HEK293 (cell line): Measurements from ENCODE around the gene EFCAB6.
A peak's percentile ranks its signal among the peaks of the same experiment; 100 is the strongest.

Experiments
- CTCF ChIA-PET: fragments of 350-600 bp; formaldehyde crosslinking; extraction: SDS; loops from one replicate; lab custom pipeline; 2021; ENCODE audit warnings: antibody characterized with exemption; lab: Yijun Ruan, JAX
- POLR2A ChIA-PET: fragments of 300-600 bp; formaldehyde crosslinking; extraction: SDS; loops from one replicate; lab custom pipeline; 2020; ENCODE audit warnings: antibody characterized with exemption, inconsistent platforms; lab: Yijun Ruan, JAX
- H3K27ac ChIP-seq: fragments of 200-500 bp; sonication (Bioruptor generic); 2 replicates; pipeline ENCODE4 v1.5.1; 2014; ENCODE audit warnings: low read depth, low read length, control low read depth, inconsistent platforms; ENCODE audit errors: extremely low read depth
- H3K36me3 ChIP-seq, 2 experiments: fragments of 200-500 bp in 1 of 2; sonication (Bioruptor generic) in 1 of 2; 1 replicate in 1 of 2; 2 replicates in 1 of 2; pipeline ENCODE4 v1.5.1; 2014 to 2017; ENCODE audit warnings: inconsistent platforms in 2 of 2, low read length in 2 of 2; ENCODE audit not compliant: control insufficient read depth in 2 of 2, insufficient read depth in 1 of 2
- H3K4me1 ChIP-seq: fragments of 200-500 bp; sonication (Bioruptor generic); 2 replicates; pipeline ENCODE4 v1.5.1; 2014; ENCODE audit warnings: mild to moderate bottlenecking, low read length, inconsistent platforms; ENCODE audit not compliant: control insufficient read depth, insufficient read depth
- H3K4me3 ChIP-seq: 2 replicates; pipeline ENCODE4 v1.5.1; 2011; ENCODE audit warnings: low read depth, mild to moderate bottlenecking, control low read depth, low read length, moderate library complexity
- H3K9me3 ChIP-seq: fragments of 200-500 bp; sonication (Bioruptor generic); 2 replicates; pipeline ENCODE4 v1.5.1; 2014; ENCODE audit warnings: low read depth, low read length, inconsistent platforms; ENCODE audit not compliant: control insufficient read depth, insufficient read depth
- GLIS2 ChIP-seq: fragments of 450-650 bp; formaldehyde crosslinking; IDR thresholded peaks from 2 replicates; pipeline ENCODE4 v1.5.1; 2016; ENCODE audit warnings: missing biosample characterization, missing genetic modification characterization
- KLF1 ChIP-seq: fragments of 450-650 bp; formaldehyde crosslinking; IDR thresholded peaks from 2 replicates; pipeline ENCODE4 v1.5.1; 2016; ENCODE audit warnings: missing biosample characterization, missing genetic modification characterization
- KLF10 ChIP-seq: fragments of 450-650 bp; IDR thresholded peaks from 2 replicates; pipeline ENCODE4 v1.5.1; 2018; ENCODE audit warnings: missing biosample characterization, mild to moderate bottlenecking, missing genetic modification characterization
- ZBTB48 ChIP-seq: fragments of 450-650 bp; formaldehyde crosslinking; IDR thresholded peaks from 2 replicates; pipeline ENCODE4 v1.5.1; 2016; ENCODE audit warnings: missing biosample characterization, missing genetic modification characterization
- ZFP69B ChIP-seq: fragments of 450-650 bp; formaldehyde crosslinking; IDR thresholded peaks from 2 replicates; pipeline ENCODE4 v1.5.1; 2016; ENCODE audit warnings: missing biosample characterization, missing genetic modification characterization
- ZIC2 ChIP-seq: fragments of 450-650 bp; formaldehyde crosslinking; IDR thresholded peaks from 2 replicates; pipeline ENCODE4 v1.5.1; 2016; ENCODE audit warnings: missing biosample characterization, missing genetic modification characterization
- ZNF138 ChIP-seq: fragments of 450-650 bp; formaldehyde crosslinking; IDR thresholded peaks from 2 replicates; pipeline ENCODE4 v1.5.1; 2016; ENCODE audit warnings: missing biosample characterization, missing genetic modification characterization, borderline replicate concordance
- ZNF146 ChIP-seq: fragments of 450-650 bp; formaldehyde crosslinking; IDR thresholded peaks from 2 replicates; pipeline ENCODE4 v1.5.1; 2016; ENCODE audit warnings: missing biosample characterization, missing genetic modification characterization
- ZNF16 ChIP-seq: fragments of 450-650 bp; formaldehyde crosslinking; IDR thresholded peaks from 2 replicates; pipeline ENCODE4 v1.5.1; 2016; ENCODE audit warnings: low read depth, missing biosample characterization, missing genetic modification characterization
- ZNF23 ChIP-seq: fragments of 450-650 bp; formaldehyde crosslinking; IDR thresholded peaks from 2 replicates; pipeline ENCODE4 v1.5.1; 2016; ENCODE audit warnings: missing biosample characterization, missing genetic modification characterization, borderline replicate concordance
- ZNF843 ChIP-seq: fragments of 450-650 bp; formaldehyde crosslinking; IDR thresholded peaks from 2 replicates; pipeline ENCODE4 v1.5.1; 2016; ENCODE audit warnings: missing biosample characterization, missing genetic modification characterization
- TF ChIP-seq, protein P1 (sequence below): fragments of 450-650 bp; formaldehyde crosslinking; IDR thresholded peaks from 2 replicates; pipeline ENCODE4 v1.5.1; 2017; ENCODE audit warnings: missing biosample characterization, missing genetic modification characterization
- TF ChIP-seq, protein P2 (sequence below): fragments of 450-650 bp; formaldehyde crosslinking; IDR thresholded peaks from 2 replicates; pipeline ENCODE4 v1.5.1; 2016; ENCODE audit warnings: missing biosample characterization, missing genetic modification characterization
- TF ChIP-seq, protein P3 (sequence below): fragments of 450-650 bp; formaldehyde crosslinking; IDR thresholded peaks from 2 replicates; pipeline ENCODE4 v1.5.1; 2016; ENCODE audit warnings: missing biosample characterization, missing genetic modification characterization
- TF ChIP-seq, protein P4 (sequence below): fragments of 450-650 bp; formaldehyde crosslinking; IDR thresholded peaks from 2 replicates; pipeline ENCODE4 v1.5.1; 2016; ENCODE audit warnings: missing biosample characterization, missing genetic modification characterization
- TF ChIP-seq, protein P5 (sequence below): fragments of 450-650 bp; formaldehyde crosslinking; IDR thresholded peaks from 2 replicates; pipeline ENCODE4 v1.5.1; 2016; ENCODE audit warnings: missing biosample characterization, missing genetic modification characterization, low read depth

EFCAB6 gene

DNA sequence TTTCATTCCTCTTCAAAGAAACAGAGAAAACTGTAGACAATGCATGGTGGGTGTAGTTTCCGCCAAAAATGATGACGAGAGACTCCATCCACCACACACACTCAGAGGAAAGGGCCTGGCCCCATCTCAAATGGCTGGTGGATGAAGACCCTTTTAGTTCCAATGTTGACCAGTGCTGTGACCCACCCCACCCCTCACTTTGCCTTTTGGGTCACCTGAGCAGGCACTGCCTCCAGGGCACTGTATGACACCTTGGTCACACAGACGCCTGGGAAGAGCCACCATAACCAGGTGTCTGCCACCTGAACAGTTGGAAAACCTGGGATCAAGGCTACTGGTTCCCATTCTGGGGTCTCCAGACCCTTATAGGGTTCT, 279.0 kb downstream of the EFCAB6 start:
- Histone ChIP-seq H3K4me1 (no peaks in the 10 kb centered on the region), H3K27ac (no peak overlapping the region), H3K9me3 (no peaks in the 10 kb centered on the region), H3K4me3 (no peak overlapping the region), H3K36me3 (no peaks in the 10 kb centered on the region)
- POLR2A ChIA-PET, result interaction anchor here (0.5 kb wide), 1 partner anchor 12 kb away, joined by 3 read pairs; no protein-coding TSS in a partner anchor
- CTCF ChIA-PET, result no interaction called here
- TF ChIP-seq ZNF146 (tag by site-specific recombination) (no peak), ZNF16 (tag by site-specific recombination) (no peak), ZBTB48 (tag by site-specific recombination) (no peak), ZIC2 (tag by site-specific recombination) (no peak)

DNA sequence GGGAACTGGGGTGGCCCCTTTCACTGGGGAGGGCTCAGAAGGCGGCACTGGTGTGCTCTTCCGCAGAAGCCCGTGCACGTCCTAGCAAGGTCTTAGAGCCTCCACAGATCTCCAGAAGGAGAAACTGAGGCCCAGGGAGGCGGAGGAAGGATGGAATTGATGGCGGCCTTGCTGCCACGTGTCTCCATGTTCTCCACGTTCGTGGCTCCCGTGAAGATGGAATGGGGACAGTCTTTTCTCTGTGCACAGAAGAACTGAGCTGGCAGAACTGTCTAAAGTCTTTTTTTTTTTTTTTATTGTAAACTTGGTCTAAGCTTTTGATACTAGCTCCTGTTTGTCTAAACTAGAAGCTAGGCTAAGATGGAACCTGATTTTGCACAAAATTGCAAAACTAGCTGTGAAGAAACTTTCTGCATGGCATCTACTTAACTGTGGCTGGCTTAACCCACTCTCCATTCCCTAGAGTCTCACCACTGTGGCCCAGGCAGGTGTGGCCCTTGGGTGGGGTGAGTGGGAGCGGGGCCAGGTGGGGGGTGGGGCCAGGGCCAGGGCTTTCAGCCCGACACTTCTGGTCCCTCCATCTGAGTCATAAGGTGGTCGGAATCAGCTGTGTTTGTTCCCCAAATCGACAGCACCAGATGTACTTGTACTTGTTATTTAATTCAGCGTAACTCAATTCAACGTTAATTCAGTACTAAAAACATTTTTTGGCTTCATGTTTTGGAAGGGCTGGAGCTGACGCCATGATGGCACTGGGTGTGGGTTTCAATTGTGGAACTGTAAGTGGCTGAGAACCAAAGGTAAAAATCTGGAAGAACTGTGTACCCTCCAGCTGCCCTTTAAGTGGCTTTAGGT, 279.6 kb downstream of the EFCAB6 start:
- TF ChIP-seq ZFP69B (tag by site-specific recombination), result no peak
- peak; percentile 65 for TF ChIP-seq KLF1 (tag by site-specific recombination)
- Histone ChIP-seq H3K4me3 (no peak overlapping the region), H3K27ac (no peak overlapping the region), H3K36me3 (no peaks in the 10 kb centered on the region), H3K9me3 (no peaks in the 10 kb centered on the region), H3K4me1 (no peaks in the 10 kb centered on the region)
- ChIA-PET POLR2A (interaction anchor here (0.5 kb wide), 1 partner anchor 12 kb away, joined by 3 read pairs; no protein-coding TSS in a partner anchor), CTCF (interaction anchor here (0.5 kb wide), 1 partner anchor 11 kb away, joined by 3 read pairs; no protein-coding TSS in a partner anchor)

DNA sequence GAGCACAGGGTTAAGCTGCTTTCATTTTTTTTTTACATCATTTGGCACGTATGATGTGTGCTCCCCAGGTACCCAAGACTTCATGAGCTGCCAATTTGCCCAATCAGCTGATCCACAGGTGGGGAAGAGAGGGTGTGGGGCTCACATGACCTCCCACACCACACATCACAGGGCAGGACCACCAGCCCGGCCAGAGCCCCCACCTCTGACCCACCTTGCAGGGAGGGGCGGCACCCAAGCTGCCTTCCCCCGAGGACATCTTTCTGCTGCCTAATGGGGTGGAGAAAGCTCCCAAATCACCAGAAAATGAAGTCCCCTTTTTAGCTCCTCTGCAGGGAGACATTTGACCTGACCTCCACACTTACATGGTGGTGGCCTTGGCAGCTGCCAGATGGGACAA, 280.5 kb downstream of the EFCAB6 start:
- ChIA-PET CTCF (no interaction called here), POLR2A (no interaction called here)
- H3K27ac ChIP-seq, result no peak overlapping the region
- no peak overlapping the region for H3K4me3 ChIP-seq
- H3K9me3 ChIP-seq, result no peaks in the 10 kb centered on the region
- no peaks in the 10 kb centered on the region for H3K4me1 ChIP-seq
- H3K36me3 ChIP-seq, result no peaks in the 10 kb centered on the region
- no peak for TF ChIP-seq ZNF843
- TF ChIP-seq ZNF138 (tag by site-specific recombination), result no peak
- TF ChIP-seq, protein P1, sequence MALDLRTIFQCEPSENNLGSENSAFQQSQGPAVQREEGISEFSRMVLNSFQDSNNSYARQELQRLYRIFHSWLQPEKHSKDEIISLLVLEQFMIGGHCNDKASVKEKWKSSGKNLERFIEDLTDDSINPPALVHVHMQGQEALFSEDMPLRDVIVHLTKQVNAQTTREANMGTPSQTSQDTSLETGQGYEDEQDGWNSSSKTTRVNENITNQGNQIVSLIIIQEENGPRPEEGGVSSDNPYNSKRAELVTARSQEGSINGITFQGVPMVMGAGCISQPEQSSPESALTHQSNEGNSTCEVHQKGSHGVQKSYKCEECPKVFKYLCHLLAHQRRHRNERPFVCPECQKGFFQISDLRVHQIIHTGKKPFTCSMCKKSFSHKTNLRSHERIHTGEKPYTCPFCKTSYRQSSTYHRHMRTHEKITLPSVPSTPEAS (tag by site-specific recombination), result no peak
- no peak for TF ChIP-seq ZNF23 (tag by site-specific recombination)
- TF ChIP-seq, protein P2, sequence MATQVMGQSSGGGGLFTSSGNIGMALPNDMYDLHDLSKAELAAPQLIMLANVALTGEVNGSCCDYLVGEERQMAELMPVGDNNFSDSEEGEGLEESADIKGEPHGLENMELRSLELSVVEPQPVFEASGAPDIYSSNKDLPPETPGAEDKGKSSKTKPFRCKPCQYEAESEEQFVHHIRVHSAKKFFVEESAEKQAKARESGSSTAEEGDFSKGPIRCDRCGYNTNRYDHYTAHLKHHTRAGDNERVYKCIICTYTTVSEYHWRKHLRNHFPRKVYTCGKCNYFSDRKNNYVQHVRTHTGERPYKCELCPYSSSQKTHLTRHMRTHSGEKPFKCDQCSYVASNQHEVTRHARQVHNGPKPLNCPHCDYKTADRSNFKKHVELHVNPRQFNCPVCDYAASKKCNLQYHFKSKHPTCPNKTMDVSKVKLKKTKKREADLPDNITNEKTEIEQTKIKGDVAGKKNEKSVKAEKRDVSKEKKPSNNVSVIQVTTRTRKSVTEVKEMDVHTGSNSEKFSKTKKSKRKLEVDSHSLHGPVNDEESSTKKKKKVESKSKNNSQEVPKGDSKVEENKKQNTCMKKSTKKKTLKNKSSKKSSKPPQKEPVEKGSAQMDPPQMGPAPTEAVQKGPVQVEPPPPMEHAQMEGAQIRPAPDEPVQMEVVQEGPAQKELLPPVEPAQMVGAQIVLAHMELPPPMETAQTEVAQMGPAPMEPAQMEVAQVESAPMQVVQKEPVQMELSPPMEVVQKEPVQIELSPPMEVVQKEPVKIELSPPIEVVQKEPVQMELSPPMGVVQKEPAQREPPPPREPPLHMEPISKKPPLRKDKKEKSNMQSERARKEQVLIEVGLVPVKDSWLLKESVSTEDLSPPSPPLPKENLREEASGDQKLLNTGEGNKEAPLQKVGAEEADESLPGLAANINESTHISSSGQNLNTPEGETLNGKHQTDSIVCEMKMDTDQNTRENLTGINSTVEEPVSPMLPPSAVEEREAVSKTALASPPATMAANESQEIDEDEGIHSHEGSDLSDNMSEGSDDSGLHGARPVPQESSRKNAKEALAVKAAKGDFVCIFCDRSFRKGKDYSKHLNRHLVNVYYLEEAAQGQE (tag by site-specific recombination), result no peak
- TF ChIP-seq, protein P3, sequence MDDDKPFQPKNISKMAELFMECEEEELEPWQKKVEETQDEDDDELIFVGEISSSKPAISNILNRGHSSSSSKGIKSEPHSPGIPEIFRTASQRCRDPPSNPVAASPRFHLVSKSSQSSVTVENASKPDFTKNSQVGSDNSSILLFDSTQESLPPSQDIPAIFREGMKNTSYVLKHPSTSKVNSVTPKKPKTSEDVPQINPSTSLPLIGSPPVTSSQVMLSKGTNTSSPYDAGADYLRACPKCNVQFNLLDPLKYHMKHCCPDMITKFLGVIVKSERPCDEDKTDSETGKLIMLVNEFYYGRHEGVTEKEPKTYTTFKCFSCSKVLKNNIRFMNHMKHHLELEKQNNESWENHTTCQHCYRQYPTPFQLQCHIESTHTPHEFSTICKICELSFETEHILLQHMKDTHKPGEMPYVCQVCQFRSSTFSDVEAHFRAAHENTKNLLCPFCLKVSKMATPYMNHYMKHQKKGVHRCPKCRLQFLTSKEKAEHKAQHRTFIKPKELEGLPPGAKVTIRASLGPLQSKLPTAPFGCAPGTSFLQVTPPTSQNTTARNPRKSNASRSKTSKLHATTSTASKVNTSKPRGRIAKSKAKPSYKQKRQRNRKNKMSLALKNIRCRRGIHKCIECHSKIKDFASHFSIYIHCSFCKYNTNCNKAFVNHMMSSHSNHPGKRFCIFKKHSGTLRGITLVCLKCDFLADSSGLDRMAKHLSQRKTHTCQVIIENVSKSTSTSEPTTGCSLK (tag by site-specific recombination), result no peak
- no peak for TF ChIP-seq GLIS2 (tag by site-specific recombination)
- TF ChIP-seq, protein P4, sequence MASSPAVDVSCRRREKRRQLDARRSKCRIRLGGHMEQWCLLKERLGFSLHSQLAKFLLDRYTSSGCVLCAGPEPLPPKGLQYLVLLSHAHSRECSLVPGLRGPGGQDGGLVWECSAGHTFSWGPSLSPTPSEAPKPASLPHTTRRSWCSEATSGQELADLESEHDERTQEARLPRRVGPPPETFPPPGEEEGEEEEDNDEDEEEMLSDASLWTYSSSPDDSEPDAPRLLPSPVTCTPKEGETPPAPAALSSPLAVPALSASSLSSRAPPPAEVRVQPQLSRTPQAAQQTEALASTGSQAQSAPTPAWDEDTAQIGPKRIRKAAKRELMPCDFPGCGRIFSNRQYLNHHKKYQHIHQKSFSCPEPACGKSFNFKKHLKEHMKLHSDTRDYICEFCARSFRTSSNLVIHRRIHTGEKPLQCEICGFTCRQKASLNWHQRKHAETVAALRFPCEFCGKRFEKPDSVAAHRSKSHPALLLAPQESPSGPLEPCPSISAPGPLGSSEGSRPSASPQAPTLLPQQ (tag by site-specific recombination), result no peak
- TF ChIP-seq KLF10 (tag by site-specific recombination), result no peak
- TF ChIP-seq, protein P5, sequence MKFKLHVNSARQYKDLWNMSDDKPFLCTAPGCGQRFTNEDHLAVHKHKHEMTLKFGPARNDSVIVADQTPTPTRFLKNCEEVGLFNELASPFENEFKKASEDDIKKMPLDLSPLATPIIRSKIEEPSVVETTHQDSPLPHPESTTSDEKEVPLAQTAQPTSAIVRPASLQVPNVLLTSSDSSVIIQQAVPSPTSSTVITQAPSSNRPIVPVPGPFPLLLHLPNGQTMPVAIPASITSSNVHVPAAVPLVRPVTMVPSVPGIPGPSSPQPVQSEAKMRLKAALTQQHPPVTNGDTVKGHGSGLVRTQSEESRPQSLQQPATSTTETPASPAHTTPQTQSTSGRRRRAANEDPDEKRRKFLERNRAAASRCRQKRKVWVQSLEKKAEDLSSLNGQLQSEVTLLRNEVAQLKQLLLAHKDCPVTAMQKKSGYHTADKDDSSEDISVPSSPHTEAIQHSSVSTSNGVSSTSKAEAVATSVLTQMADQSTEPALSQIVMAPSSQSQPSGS, result no peak
